Stimulated activated CD8-positive, alpha-beta memory T cell treated with anti-CD3 and anti-CD28 coated beads, Interleukin-15, amount 100 ng/mL, for 24 hours (primary cell): Measurements from ENCODE around the gene RAB28.

Experiments used
- DNase-seq: peaks from one replicate; pipeline ENCODE4 v3.0.0-alpha.2; 2020; ENCODE audit warnings: low read depth

Gene RAB28

DNA sequence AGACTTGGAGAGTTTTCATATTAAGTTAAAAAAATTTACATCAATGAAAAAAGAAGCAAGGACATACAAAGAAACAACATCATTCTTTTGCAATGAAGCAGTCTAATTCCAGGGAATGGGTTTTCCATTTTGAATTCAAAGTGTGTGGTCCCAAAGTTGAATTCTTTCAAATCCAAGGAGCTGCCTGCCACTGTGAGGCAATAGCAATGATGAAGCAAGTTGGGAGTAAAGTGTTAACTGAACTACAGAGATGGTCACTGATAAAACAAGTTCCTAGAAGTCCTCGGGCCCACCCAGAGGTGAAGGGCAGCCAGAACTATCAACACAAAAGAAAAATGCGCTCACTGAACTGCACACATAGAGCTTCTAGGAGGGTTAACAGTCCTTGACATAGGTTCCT lies 115.9 kb downstream of the RAB28 start:
- no peak for DNase-seq

DNA sequence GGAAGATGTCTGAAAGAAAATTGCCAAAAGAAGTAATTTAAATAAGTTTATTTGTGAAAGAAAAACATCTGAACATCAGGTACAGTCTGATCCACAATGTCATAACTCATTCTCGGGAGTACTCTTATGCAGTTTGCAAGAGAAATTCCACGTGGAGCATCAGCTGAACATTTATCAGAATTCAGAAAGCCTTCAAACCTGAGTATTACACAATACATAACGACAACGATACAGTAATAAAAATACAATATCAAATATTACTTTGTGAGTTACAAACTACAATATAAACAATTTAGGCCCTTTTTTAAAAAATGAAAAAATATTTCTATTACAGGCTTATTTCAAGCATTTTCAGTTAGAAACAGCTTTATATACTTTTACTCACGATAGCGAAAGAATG lies 116.4 kb downstream of the RAB28 start:
- no peak for DNase-seq

DNA sequence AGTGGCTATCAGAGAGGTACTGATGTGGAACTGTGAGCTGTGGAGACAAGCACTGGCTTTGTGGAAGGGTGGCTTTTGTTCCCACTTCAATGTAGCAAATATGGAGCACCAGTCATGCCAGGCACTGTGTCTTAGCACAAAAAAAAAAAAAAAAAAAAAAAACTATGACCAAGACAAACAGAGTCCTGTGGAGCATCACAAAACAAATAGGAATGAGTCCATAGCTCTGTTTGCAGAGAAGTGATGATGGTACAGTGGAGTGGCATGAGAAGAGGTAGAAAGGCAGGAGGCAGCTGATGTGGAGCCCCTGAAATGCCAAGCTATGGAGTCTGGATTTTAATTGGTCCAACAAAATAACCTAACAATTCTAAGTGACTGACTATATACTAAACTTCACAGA lies 116.9 kb downstream of the RAB28 start:
- DNase-seq, result no peak

DNA sequence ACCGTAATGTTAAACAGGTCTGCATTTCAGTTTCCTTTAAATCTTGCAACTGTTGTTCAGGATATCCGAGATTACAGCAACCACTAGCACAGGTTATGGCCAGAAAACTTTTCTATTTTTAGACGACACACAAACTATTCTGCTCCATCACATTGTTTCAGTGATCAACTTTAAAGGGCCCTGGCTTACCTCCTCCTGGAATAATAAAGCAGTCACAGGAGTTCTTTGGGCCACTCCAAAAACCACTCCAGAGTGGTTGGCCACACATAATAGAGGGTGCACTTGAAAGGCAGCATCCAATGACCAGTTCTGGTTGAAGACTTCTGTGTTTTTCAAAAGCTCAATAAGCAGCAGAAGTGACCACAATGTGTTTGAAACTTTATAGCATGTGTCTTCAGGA lies 118.9 kb downstream of the RAB28 start:
- no peak for DNase-seq

DNA sequence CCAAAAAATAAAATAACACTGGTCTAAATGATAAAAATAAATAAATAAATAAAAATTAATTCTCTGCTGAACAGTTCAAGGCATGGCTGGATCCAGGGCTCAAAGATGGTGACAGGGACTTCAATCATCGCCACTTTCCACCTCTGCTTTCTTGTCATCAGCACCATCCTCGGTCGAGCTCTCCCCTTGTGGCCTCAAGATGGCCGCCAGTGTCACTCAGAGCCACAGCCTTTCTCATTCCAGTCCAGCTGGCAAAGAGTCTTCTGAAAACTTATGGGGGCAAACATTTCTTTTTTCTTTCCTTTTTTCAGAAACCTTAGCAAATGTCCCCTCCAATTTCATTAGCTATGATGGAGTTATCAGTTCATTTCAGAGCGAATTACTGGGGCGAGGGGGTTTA lies 119.5 kb downstream of the RAB28 start:
- no peak for DNase-seq

DNA sequence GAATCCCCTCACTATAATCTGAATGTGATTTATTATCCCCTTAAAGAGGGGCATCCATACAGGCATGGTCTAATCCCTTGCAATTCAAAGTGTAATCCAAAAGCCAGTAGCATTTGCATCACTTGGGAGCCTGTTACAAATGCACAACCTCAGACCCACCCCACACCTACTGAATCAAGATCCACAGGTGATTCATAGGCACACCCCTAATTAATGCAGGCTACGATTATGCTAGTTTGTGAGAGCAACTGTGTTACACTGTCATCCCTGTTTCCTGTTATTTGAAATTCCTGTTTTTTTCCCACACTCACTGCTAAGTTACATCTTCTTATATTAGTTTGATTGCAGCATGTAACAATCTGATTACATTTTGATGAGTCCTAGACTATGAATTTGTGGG lies 120.0 kb downstream of the RAB28 start:
- no peak for DNase-seq

DNA sequence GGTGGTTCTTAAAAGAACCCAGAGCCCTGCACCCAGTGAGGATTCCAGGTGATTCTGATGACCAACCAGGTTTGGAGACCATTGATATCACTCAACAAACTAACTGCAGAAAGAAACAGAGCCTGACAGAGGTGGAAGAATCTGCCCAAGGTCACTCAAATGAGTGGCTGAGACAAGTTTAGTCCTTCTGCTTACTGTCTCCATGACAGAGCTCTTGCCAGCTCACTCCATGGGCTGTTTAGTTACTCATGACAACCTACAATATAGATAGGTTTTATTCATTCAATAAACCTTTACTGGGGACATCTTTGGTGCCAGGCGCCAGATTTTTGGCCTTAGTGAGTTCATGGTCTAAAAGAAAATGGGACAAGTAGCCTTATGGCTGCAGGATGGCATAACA lies 124.3 kb downstream of the RAB28 start:
- no peak for DNase-seq

DNA sequence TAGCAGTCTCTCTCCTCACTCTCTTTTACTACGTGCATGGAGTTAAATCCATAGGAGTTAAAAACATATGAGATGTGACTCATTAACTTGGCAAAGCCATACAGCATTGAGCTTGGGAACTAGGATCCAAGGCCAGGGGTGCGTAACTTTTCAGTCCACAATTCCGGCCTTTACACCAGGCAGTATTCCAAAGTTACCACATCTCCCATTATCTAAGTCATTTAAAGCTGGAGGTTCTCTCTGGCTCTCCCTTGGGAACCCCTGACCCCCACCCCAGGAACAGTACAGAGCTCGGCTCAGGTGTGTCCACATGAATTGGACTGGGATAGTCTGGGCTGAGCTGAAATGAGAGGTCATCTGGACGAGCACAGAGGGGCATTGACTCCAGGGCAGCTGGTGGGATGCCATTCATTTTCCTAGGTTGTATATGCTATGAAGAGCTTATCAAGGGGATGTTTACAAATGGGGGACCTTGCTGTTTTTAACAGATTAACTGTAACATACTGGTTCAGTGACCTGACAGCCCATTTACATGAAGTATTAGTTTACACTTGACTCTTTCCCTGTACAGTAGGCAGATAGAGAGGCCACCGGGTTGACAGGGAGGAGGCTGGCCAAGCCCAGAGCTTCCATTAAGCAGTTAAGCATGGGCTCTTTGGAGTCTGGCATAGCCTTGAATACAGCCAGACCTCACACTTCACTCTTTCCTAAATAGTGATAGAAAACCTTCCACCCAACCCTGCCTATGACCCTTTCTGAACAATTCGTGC lies 128.8 kb downstream of the RAB28 start:
- no peak for DNase-seq

DNA sequence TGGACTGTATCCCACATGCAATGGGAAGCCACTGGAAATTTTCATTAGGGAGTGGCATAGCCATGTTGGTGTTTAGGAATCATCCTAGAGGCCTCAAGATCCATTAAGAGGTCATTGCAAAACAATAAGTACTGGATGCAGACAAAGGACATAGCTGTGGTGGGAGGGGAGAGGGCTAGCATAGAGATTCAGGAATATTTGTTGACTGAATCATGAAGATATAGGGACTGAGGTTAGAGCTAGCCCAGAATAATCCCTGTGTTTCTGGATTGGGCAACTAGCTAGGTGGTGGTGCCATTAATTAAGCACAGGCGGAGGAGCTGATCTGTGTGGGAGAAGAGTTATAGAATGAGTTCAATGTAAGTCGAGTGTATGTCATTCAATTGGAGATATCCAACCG lies 135.0 kb downstream of the RAB28 start:
- DNase-seq, result no peak

DNA sequence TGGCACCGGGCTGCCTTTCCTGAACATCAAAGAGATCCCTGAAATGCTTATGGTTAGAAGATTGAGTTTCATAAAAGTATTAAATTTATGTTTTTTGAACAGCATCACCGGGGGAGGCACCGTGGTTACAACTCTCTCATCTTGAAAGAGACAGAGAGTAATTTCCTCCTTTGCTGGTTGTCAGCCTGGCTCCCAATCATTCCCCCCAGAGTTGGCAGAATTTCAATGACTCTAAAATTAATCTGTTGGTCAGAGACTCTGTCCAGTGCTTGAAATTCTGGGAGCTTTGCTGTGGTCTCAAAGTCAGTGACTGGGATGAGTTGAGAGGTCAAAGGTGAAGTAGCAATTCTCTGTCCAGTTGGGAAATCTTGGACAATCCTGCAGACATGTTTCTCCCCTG lies 135.9 kb downstream of the RAB28 start:
- DNase-seq, result no peak

DNA sequence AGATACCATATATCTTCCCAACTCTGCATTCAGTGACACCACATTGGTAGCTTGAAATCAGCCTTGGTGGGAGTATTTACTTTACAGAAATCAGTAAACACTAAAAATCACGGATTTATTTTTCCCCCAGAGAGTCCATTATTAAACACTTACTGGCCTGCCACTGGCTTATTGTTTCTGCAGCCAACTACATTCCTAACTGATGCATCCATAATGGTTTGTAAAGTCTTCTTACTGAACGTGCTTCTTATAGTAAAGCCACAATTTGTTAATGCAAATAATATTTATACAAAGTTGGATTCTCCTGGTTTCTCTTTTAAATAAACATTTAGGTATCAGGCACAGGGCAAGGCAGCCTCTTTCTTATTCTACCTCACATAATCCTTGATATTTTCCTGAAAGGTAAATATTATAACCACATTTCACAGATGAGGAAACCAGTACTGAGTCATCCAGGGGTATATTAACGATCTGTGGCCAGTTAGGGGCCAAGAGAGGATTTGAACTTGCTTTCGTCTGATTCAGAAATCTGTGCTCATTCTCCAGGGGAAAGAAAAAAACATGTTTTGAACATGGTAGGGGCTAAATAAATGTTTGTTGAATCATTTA lies 136.5 kb downstream of the RAB28 start:
- no peak for DNase-seq

DNA sequence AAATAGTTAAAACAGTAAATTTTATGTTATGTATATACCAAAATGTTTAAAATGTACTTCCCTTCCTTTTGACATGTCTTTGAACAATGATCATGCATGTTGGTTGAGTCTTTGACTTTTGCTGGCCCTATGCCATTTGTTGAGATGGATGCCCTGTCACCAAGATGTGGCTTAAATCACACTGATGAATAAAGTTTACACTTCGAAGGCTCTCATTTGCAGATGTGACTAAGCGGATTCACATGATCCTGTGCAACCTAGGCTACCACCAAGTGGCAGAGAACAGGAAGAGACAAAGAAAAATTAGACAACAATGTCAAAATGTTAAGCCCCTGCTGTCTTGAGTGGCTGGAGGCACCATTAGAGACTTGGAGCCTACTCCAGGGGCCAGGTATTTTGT lies 139.9 kb downstream of the RAB28 start:
- DNase-seq, result no peak

DNA sequence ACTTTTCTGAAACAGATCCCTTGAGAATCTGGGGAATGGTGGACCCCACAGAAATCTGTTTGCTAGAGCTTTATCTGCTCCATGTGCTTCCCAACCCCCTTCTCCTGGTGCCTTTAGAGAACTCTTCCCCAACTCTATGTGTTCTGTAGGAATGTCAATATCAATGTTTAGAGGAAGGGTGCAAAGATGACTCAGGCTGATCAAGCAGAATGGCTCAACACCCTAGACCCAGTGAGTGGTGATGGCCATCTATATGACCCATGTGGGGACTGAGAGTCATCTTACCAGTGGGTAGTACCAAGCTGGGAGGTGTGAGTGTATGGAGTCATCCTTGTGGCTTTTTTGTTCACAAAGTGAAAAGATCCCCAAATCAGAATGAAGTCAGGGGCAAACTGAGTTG lies 143.5 kb downstream of the RAB28 start:
- no peak for DNase-seq

DNA sequence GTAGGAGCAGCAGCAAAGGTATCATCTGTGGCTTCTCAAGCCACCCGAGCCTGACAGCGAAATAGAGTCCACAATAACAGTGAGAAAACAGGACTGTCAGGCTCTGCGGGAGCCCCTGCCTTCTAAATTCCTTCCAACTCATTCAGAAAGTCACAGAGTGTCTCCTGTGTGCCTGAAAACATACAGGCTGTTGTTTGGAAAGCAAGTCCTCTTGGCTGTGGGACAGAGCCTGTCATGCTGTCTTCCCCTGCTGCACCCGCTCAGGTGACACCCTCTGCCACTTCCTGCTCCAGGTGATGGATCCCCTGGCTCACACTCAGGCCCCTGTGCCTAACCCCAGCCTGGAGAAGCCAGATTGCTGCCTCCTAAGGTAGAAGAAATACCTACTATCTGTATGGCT lies 152.3 kb downstream of the RAB28 start:
- no peak for DNase-seq

DNA sequence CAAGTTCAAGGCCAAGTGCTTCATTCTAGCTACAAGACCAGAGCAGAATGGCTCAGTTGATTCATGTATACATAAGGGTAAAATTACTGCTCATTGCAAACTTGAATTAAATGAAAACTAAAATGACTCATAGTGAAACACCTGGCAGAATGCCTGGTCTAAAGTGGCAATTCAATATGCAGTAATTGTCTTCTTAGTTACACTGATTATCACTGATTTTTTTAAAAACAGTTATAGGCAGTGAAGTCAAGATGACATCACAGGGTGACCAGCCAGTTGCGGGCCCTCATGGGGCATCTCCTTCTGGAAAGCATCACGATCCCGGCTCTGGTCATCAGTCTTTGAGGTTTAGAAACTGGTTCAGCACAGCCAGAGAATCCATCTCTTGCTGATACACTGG lies 154.2 kb downstream of the RAB28 start:
- DNase-seq, result no peak

DNA sequence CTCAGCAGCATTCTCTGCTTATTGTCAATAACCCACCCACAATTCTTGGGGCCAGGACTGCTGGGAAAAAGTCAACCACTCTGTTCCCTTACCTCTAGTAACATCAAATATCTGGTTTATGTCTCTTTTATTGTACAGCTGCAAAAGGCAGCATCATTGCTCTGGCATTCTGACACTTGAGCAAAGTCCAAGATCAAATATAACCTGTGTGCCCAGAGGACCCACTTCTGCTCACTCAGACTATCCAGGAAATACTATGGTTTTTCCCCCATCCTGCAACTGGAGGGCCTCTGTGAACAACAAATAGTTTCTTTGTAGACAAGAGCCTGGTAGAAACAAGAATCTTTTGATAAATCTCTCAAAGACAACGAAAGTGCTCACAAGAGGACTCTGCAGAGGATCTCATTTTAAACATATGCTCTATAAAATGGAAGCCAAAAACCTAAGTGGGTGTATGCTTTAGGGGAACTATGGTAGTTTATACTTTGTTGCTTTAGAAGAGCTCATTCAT lies 154.7 kb downstream of the RAB28 start:
- no peak for DNase-seq

DNA sequence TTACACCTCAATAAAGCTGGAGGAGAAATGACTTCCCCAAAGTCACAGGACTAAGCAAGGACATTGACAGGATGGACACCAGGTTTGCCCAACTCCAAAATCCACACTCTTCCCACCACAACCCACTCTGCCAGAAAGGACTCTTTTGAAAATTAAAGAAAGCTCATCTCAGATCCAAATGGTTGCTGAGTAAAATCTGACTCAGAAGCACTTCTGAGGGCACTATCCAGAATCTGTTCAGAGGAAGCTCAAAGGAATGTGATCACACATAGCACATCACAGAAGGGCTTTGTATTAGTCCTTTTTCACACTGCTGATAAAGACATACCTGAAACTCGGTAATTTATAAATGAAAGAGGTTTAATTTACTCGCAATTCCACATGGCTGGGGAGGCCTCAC lies 155.5 kb downstream of the RAB28 start:
- DNase-seq, result no peak

DNA sequence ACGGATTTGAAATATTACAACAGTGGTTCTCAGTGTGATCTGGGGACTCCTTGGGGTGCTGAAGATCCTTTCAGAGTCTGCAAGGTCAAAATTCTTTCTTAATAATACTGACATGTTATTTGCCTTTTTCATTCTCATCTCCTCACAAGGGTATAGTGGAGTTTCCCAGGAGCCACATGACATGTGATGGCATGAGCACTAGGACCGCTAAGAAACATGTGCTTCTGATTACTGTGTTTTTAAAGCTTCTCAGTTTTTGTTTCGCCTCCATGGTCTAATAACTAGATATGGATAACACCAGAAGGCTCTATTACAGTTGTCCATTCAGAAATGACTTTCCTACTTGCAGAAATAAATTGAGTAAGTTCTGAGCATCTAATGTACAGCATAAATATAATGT lies 156.1 kb downstream of the RAB28 start:
- DNase-seq, result no peak

DNA sequence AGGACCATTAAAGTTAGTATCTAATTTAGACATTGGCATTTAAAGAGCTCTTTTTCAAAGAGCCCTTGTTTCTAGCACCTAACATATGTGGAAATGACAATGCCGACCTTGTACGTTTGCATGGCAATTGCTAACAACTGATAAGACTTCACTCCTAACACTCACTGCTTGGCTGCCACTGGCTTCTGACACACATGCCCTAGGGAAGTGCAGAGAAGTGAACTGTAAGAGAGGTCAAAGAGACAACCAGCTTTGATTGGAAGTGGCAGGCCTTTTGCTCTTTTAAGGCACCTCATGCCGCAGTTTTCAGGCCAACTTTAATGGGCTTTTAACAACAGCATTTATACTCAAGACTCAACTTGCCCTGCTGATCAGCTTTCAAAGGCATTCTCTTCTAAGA lies 158.4 kb downstream of the RAB28 start:
- no peak for DNase-seq

DNA sequence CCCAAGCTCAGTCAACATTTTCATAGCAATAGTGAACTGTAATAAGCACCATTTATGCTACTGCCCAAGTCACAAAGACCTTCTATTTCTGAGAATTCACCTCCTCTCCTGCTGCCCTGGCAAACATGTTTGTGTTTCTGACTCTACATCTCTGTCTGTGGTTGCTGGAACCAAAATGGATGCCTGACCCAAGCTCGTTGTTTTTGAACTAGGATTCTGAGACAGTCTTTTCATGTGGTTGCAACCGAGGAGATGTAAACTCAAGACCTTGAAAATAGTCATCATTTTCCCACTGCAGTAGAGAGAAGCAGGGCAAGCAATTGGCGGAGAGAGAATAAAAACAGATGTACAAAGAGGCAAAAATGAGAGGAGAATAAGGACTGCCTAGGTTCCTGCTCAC lies 160.2 kb downstream of the RAB28 start:
- no peak for DNase-seq

DNA sequence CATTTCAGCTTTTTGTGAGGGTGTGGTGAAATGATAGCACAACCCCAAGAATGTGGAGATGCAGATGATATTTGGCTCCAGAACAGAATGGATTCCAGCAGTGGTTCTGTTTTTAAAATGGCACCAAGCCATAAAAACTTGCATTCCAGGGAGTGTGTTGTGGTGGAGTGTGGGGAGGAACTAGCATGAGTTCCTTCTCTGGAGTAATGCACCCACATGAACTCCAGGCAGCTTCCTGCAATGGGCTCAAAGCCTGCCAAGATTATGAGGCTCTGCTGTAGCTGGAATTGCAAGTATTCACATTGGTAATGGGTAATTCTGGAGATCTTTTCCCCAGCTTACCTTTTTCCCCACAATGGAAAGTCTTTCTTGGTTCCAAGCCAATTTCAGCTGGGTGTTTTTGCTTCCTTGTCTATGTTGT lies 161.4 kb downstream of the RAB28 start:
- no peak for DNase-seq
